GM19468 (cell line): ENCODE measurements around the gene PKP1.

Source experiments
- ATAC-seq: cut with Tn5 transposase; IDR thresholded peaks from one replicate; pipeline ENCODE4 v1.9.1; 2021; ENCODE audit warnings: mild to moderate bottlenecking, moderate library complexity, moderate number of reproducible peaks; ENCODE audit not compliant: unreplicated experiment; ENCODE audit errors: extremely low read depth

PKP1 gene

GRCh38 chr1:201346337-201346939 lies 63.1 kb downstream of the PKP1 start:
- ATAC-seq, result no peak

GRCh38 chr1:201346987-201347386 lies 63.7 kb downstream of the PKP1 start:
- ATAC-seq, result no peak

- no peak for ATAC-seq
Measured at GRCh38 chr1:201347498-201348210, 64.3 kb downstream of the PKP1 start.

GRCh38 chr1:201348211-201348566 lies 64.9 kb downstream of the PKP1 start:
- no peak for ATAC-seq

- no peak for ATAC-seq
Measured at GRCh38 chr1:201349092-201349491, 65.8 kb downstream of the PKP1 start.

- no peak for ATAC-seq
Measured at GRCh38 chr1:201350361-201350725, 67.0 kb downstream of the PKP1 start.

GRCh38 chr1:201350884-201351283 lies 67.6 kb downstream of the PKP1 start:
- ATAC-seq, result no peak

GRCh38 chr1:201351617-201352016 lies 68.3 kb downstream of the PKP1 start:
- ATAC-seq, result no peak

GRCh38 chr1:201353186-201353940 lies 70.1 kb downstream of the PKP1 start:
- ATAC-seq, result no peak

- ATAC-seq, result no peak
Measured at GRCh38 chr1:201354151-201354900, 71.0 kb downstream of the PKP1 start.

GRCh38 chr1:201354901-201355295 lies 71.6 kb downstream of the PKP1 start:
- ATAC-seq, result no peak

GRCh38 chr1:201355471-201355870 lies 72.2 kb downstream of the PKP1 start:
- ATAC-seq, result no peak

- ATAC-seq, result no peak
Measured at GRCh38 chr1:201356236-201356635, 72.9 kb downstream of the PKP1 start.

GRCh38 chr1:201356701-201357100 lies 73.4 kb downstream of the PKP1 start:
- no peak for ATAC-seq

GRCh38 chr1:201357211-201357610 lies 73.9 kb downstream of the PKP1 start:
- ATAC-seq, result no peak

- ATAC-seq, result no peak
Measured at GRCh38 chr1:201357636-201358348, 74.5 kb downstream of the PKP1 start.

- ATAC-seq, result no peak
Measured at GRCh38 chr1:201358596-201358995, 75.3 kb downstream of the PKP1 start.

- ATAC-seq, result no peak
Measured at GRCh38 chr1:201359031-201359872, 75.9 kb downstream of the PKP1 start.

GRCh38 chr1:201359873-201360210 lies 76.5 kb downstream of the PKP1 start:
- ATAC-seq, result no peak
